Measurements from ENCODE around the gene CPS1.

GRCh38 chr2:210558708-210559107, 2.3 kb downstream of the CPS1 start:
- TF ChIP-seq CTCF (IDR thresholded peaks at IDR 0.05) (no peak), POLR2A (IDR thresholded peaks at IDR 0.05) (no peak)
